HG03280 (cell line): ENCODE measurements around the gene STIL.
"Not testable (repeated sequence)": the region's sequence is repeated elsewhere in the genome, so short reads cannot be mapped to it uniquely, and the experiment has no call there.

Experiments used
- ATAC-seq: cut with Tn5 transposase; IDR thresholded peaks from one replicate; pipeline ENCODE4 v1.9.1; 2021; ENCODE audit warnings: mild to moderate bottlenecking, moderate library complexity; ENCODE audit not compliant: unreplicated experiment

The STIL gene

DNA sequence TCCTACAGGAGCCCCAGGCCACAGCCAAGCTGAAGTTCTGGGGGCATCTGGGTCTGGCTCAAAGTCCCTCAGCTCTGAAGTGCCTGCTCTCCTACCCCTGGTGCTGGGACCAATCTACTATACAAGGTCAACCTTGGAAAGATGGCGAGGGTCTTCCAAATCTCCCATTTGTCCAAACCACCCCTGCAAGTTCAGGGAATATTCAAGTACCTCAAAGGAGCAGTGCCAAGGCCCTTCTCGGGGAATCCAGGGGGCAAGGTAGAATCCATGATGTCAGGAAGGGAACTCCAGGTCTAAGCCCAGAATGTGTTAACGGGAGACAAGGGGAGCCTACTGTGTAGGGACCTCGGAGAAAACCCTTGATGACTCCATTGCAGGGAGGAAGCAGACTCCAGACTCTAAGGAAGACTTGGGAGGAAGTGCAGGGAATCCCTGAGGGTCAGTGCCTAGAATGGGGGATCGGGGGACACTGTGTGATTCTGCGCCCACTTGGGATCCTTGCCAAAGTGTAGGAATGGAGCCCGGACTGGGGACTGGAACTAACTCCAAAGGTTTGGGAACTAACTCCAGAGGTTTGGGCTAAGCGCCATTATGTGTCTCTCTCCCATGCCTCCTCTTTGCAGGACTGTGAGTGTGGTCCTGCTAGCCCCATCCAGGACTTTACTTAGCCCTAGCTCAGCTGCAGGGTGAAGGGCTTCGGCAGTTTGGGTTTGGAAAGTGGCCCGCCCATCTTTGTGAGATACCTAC, 90.6 kb downstream of the STIL start:
- ATAC-seq, result no peak

DNA sequence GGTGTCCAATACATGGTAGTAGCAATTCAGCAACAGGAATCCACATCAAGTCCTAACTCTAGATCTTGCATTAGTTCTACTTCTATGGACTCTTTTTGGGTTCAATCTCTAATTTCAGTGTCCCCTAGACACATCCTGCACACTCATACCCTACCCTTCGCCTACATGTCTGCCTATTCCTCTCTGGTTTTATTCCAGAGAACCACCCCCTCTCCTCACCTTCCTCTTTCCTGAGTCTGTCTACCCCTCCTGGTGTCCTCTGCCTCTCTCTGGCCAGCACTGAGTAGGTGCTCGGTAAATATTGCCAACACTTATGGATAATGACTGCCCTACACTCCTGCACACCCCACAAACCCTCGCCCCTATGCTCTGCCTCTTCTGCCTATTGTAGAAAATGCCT, 91.5 kb downstream of the STIL start:
- no peak for ATAC-seq

DNA sequence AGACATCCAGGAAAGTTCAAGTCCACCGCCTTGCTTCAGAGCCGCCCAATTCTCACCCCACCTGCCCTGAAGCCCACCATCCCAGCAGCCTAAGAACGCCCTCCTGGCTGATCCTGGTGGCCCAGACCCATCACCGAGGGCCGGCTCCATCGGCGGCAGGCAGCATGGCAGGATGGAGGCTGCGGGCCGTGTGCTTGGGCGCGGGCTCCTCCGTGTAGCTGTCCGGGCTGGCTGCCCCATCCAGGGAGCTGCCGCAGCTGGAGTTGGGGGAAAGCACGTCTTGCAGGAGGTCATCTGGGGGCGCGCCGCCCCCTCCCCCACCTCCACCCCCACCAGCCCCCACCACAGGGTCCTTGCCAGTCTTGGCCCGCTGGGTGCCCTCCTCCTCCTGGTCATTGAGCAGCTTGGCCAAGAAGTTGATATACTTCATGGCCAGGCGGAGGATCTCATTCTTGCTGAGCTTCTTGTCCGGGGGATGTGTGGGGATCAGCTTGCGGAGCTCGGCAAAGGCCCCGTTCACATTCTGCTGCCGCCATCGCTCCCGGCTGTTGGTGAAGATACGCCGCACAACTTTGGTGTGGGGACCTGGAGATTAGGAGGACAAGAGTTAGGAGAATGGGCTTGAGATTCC, 94.2 kb downstream of the STIL start:
- no peak for ATAC-seq

DNA sequence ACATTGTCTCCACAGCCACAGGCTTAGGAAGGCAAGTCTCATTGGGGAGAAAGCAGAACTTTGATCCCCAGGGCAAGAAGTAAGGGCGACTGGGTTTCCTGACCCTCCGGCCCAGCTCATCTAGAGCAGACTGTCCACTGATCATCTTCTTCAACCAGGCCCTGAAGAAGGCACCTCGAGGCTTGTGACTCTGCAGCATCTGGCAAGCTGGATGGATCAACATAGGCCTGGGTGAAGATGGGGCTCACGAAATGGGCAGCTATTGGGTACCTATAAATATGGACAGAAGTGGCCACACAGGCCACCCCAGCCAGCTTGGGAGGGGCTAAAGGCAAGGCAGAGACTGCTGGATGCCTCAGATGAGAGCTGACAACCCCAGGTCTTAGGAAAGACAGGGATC, 94.9 kb downstream of the STIL start:
- no peak for ATAC-seq

DNA sequence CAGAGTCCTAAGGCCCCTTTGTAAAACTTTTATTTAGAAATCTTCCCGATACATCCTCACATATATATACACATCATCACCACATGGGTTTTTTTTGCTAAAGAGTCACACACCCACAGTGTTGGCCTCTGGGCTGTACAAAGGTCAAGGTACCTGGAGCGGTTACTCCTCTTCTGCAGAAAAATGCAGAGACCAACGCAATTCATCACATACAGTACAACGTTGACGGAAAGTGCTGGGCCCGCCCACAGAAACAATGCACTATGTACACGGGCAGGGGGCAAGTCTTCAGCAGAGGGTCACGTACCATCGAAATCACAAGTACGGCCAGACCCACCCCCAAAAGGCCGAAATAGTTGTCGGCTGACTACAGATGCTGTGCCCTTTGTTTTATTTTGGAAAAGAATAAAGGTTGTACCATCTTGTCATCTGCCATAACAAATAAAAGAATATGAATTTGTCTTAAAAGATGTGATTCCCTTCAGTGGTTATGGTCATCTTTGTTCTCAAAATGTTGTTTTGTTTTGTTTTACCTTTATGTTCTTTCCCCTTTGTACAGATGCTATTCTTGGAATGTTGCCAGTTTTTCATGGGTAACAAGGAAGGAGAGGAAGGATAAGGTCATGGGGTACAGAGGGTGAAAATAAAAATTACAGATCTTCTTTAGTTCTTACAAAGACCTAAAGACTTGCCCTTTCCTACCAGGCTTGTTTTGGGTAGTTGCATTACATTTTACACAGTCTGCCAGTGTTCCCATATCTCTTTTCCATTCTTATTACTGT, 97.5 kb downstream of the STIL start:
- no peak for ATAC-seq

DNA sequence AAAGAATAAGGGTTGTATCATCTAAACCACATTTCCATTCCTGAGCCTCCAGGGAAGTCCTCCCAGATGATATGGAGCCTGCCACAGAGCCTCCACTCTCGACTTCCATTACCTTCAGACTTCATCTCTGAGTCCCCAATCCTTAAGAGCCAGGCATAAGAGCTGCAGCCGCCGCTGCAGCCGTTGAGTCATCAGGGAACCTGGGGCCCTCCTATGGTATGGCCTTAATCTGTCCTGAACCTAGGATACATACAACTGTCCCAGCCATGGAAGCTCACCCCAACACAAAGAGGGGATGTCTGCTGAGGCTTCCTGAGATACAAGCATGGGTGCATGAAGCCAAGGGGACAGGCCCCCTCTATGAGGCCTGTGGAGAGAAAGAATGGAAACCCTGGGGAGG, 98.2 kb downstream of the STIL start:
- ATAC-seq, result no peak

DNA sequence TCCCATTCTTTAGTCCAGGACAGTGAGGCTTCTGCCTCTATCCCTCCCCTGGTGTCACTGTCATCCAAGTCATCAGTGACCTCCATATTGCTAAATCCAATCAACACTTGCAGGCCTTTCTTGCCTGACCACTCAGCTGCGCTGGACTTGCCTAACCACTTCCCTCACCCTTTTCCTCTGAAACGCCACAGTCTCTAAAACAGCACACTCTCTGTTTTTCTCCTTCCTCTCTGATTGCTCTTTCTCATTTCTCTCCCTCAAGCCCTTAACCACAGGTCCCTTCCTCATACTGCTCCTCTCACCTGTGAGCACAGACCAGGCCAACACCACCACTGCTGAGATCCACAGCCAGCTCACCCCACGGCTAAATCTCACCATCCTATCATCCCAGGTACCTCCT, 99.4 kb downstream of the STIL start:
- no peak for ATAC-seq

DNA sequence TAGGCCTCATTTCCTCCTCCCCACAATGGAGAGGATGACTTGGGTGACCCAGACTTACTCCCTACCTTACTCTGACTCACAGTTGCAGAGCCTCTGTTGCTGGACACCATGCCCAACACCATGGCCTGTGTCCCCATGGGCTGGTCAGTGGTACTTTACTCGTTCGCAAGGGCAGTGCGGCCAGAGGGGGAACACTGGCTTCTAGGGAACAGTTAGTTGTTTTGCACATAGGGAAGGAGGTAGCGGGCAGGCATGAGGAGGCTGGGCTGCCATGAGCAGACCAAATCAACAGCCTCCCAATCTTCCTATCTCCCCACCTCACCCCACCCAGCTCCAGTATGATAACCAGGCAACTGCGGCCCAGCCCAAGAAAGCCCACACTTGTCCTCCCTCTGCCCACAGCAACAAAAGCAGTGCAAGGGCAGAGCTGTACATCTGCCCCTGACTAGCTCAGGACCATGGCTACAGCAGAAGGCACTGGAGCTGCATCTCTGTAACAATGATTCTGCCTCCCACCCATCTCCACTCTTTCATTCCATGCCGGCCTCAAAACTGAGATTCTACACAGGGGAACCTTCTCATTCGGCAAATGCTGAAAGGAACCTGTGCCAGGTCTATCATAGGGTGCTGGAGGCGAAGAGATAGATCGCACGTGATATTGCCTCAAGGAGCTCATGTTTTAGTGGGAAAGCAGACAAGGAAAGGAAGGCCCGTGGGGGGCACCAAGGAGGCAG, 100.5 kb downstream of the STIL start:
- ATAC-seq, result no peak

DNA sequence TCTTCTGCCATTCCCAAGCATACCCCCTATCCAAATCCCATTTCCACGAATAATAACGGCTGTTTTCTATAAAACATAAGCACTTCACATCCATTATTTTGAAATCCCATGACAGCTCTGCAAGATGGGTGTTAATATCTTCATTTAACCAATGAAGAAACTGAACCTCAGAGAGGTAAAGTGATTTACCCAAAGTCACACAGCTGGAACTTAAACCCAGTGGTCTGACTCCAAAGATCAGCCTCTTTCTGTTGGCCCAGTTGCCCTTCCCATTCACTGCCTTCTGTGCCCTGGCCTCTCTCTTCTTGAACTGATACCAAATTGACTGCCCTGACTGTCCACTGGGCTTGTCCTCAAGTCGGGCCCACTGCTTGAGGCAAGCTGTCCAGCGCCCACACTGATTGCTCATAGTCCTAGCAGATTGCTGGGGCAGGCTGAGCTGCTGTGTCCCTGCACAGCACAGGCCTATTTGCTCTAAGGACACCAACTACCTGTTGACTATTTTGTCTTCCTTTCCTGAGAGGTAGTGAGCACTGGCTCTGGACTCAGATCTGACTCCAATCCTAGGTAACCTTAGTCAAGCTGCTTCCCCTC, 101.2 kb downstream of the STIL start:
- no peak for ATAC-seq

DNA sequence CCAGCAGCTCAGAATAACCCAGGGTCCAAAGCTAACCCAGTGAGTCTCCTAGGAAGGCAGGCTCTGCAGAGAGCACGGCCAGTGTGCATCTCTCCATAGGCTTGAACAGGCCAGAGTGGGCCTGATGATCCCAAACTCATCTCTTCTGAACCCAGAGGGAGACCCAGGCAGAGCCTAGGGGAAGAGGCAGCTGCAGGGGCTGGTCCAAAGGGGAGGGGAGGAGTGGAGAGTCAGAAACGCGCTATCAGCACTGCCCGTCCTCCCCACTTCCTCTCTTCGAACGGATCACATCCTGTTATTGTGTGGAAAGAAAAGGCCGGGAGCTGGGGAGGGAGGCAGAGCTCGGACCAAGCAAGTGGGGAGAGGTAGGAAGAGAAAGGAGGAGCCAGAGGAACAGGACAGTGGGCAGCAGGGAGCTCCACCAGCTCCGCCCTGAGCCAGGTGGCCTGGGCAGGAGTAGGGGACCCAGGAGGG, 102.1 kb downstream of the STIL start:
- ATAC-seq, result no peak

DNA sequence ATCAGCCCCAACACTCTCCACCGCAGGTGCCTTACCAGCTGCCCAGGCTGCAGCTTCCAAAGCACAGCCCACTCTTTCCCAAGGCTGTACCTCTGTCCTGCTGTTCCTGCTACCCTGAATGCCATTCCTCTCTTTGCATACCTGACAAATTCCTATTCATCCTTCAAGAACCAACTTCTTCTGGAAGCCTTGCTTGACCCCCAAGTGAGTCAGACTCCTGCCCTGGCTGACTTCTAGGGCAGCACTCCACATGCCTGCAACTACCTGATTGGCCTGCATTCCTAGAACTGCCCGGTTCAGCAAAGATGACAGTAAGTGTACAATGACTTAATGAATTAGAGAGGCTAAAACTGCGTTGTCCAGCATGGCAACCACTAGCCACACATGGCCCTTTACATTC, 103.3 kb downstream of the STIL start:
- ATAC-seq, result no peak

DNA sequence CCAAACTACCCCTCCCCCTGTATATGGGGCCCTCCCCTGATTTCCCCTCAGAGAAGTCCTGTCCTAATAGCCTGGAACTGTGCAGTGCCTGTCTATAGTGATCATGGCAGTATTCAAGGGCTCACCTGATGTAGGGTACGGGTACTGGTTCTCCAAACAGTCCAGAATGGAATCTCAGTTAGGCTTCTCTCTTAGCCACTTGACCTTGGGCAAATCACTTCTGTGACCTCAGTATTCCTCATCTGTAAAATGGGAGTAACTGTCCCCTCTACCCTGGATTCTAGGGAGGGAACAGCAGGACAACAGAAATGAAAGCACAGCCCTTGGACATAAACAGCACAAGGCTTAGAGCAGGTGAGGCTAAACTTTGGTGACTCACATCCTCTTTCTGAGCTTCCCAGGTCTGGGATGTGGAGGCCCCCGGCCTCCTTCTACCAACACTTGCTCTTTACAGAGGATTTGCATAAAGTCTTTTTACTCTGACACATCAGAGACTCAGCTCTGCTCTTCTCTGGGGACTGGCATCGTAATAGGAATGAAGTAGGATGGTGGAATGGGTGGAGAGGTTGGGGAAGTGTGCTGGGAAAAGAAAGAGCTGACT, 104.1 kb downstream of the STIL start:
- ATAC-seq, result no peak

DNA sequence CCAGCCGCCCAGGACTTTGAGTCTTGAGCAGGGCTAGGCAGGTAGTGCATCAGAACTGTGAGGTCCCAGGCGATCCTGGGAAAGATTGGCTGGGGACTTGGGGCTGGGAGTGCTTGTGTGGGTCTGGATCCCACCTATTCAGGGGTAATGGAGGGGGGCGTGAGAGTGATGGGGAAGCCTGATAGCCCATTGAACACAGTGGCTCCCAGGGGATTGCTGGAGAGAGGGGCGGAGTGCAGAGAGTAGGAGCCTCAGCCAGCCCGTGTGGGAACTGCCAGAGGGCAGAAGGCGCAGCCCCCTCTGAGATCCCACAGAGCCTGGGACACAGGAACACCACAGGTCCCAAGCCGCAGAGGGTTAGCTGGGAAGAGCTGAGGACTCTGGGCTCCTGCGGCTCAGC, 104.9 kb downstream of the STIL start:
- no peak for ATAC-seq

DNA sequence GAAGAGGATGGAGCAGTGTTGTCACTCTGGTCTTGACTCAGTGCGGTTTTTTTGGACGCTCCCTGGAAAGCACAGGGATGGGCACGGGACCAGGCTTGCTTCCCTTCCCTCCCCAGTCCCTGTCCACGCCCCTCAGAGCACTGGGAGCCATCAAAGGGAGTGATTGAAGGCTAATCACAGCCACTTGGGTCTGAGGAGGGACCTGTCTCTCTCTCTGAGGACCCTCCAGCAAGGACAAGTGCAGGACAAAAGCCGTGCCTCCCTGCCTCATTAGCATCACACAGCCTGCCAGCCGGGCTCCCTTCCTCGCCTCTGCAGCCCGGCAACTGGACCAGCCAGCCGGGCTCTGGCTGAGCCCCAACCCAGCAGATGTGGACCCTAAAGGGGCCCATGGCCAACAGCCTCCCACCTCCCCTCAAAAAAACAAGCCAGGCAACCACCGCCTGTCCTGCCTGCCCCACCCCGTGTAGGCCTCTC, 105.5 kb downstream of the STIL start:
- no peak for ATAC-seq

DNA sequence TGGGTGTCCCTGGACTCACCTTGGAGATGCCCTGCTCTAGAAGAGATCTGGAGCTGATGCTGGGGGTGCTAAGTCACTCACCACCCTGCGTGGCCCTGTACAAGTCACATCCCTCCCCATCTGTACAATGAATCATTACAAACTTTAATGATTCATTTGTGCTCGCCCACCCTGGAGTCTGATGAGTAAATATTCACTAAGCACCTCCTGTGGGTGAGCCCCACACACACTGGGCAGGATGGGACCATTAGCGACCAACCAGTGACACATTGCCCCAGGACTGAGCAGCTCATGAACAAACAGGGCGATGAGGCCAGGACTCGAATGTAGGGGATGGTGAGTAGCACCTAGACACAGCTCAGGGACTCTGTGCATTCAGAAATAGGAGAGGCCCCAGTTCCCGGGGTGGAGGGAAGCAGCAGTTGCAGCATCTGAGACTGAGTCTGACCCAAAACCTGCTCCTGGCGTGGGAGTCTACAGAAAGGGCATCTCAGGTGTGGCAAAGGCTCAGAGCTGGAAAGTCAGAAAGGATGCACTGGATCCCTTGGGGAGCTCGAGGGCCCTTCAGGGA, 106.1 kb downstream of the STIL start:
- ATAC-seq, result no peak

DNA sequence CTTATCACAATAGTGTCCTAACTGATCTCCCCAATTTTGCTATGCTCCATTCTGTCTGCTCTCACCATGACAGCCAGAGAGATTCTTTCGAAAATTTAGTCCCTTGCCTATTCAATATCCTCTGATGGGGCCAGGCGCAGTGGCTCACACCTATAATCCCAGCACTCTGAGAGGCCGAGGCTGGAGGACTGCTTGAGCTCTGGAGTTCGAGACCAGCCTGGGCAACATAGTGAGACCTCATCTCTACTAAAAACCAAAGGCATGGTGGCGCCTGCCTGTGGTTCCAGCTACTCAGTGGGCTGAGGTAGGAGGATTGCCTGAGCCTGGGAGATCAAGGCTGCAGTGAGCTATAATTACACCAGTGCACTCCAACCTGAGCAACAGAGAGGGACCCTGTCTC, 108.0 kb downstream of the STIL start:
- ATAC-seq, result no peak

DNA sequence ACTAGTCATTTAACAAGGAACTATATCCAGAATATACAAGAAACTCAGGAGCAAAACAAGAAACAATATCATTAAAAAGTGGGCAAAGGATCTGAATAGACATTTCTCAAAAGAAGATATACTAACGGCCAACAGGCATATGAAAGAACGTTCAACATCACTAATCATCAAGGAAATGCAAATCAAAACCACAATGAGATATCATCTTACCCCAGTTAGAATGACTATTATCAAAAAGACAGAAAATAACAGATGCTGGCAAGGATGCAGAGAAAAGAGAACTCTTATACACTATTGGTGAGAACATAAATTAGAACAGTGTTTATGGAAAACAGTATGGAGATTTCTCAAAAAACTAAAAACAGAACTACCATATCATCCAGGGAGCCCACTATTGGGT, 110.4 kb downstream of the STIL start:
- ATAC-seq, result not testable (repeated sequence)

DNA sequence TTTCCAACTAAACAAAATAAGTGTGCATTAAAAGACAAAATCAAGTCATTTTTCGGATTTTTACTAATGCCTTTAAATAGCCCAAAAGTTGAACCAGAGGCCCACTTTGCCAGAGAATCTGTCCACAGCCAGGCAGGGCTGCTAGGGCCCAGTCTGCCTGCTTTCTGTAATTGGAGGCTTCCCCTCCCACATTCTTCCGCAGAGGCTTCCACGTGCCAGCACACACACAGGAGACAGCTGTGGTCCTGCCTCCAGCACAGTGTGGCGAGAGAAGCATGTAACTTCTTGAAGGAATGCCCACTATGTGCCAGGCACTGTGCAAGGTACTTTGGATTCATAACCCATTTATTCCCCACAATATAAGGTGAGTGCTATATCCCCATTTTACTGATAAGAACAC, 112.8 kb downstream of the STIL start:
- no peak for ATAC-seq
